Stimulated activated CD4-positive, alpha-beta T cell treated with anti-CD3 and anti-CD28 coated beads, Interleukin-15, amount 100 ng/mL, for 24 hours (primary cell): ENCODE data around the gene NLRP10.
A peak's percentile ranks its signal among the peaks of the same experiment; 100 is the strongest.
"Not testable (repeated sequence)": the region's sequence is repeated elsewhere in the genome, so short reads cannot be mapped to it uniquely, and the experiment has no call there.

Experiments used
- DNase-seq: peaks from one replicate; pipeline ENCODE4 v3.0.0-alpha.2; 2020

NLRP10 gene, protein sequence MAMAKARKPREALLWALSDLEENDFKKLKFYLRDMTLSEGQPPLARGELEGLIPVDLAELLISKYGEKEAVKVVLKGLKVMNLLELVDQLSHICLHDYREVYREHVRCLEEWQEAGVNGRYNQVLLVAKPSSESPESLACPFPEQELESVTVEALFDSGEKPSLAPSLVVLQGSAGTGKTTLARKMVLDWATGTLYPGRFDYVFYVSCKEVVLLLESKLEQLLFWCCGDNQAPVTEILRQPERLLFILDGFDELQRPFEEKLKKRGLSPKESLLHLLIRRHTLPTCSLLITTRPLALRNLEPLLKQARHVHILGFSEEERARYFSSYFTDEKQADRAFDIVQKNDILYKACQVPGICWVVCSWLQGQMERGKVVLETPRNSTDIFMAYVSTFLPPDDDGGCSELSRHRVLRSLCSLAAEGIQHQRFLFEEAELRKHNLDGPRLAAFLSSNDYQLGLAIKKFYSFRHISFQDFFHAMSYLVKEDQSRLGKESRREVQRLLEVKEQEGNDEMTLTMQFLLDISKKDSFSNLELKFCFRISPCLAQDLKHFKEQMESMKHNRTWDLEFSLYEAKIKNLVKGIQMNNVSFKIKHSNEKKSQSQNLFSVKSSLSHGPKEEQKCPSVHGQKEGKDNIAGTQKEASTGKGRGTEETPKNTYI

DNA sequence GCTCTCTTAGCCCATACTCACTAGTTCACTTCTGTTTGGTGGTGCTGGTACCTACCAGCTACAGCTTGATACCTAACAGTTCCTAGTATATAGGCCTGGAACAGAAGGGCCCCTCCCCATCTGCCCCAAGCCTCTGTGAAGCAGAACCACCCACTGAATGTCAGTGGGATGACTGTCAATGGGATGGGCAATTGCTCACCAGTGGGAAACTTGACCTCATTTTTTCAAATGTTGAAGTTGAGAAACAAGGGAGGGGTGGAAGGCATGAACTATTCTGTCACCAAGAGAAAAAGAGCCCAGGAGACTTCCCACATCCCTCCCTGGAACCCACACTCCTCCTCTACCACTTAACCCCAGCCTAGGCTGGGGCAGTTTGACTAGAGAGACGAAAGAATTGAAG lies at the start of gene NLRP10:
Gene NLRP10 (minus strand): TSS at position 62 of the 400 bp plus-strand sequence. CDS start 1,952 bp downstream, outside the sequence.
- no peak for DNase-seq

DNA sequence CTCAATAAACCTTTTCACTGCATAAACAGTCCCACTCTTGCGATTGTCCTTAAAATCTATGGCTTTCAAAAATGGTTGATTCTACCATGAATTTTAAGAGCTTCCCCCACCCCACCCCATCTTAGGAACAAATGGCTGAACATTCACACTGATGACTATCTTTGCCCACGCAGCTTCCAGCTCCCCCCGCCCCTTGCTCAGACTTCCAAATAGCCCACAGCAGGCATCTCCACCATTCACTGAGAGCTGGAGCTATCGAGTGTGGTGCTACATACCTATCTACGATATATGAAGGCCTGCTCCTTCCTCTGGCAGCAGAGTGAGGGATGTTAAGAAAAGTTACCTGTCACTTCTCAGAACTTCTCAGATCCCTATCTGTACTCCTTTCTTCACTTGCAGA lies 48.6 kb upstream of the NLRP10 start:
- no peak for DNase-seq

DNA sequence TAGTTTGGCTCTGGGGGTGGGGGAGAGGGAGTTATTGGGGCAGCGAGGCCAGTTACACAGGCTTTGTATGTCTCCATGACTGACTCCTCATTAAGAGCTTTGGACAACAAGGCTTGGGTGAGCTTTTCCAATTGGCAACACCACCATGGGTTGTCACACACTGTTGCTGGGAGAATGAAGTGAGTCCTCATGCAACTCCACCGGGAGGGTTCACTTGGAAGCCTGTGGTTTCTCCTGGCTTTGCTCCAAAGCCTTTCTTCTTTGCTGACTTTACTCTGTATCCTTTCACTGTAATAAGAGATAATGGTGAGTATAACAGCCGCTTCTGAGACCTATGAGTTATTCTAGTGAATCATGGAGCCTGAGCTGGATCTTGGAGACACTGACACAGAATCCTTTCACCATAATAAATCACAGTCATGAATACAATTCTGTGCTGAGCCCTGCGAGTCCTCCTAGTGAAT lies 46.8 kb upstream of the NLRP10 start:
- no peak for DNase-seq

DNA sequence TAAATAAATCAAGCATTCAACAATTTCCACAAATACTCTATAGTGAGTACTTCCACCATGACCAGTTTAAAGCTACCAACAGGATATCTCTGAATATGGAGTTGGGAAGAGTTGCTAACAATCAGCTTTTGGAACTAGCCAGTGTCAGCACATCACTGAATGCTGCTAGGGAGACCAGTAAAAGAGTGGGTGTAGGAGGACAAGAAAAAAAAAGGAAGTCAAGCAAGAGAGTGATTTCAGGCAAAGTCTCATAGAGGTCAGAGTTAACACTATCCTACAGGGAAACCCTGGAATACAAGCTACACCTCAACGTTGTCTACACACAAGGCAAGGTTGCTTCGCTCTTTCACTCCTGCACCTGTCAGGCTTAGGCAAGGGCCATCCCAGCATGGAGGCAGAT lies 46.1 kb upstream of the NLRP10 start:
- no peak for DNase-seq

DNA sequence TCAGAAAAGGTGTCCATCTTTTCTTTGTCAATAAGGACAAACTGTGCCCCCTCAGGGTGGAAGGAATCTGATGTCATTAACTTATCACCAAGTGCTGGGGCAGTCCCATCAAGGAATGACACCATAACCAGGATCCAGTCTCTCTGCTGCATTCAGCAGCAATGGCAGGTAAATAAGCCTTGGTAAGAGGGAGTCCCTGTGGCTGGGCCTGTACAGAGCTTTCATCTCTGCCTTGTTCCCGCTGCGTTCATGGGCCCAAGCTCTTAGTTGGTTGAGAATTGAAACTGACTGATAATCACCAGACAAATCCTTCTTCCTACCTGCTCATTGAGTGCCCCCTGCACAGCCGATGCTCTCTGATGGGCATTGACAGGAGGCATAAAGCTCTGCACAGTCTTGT lies 44.6 kb upstream of the NLRP10 start:
- DNase-seq: no peak

DNA sequence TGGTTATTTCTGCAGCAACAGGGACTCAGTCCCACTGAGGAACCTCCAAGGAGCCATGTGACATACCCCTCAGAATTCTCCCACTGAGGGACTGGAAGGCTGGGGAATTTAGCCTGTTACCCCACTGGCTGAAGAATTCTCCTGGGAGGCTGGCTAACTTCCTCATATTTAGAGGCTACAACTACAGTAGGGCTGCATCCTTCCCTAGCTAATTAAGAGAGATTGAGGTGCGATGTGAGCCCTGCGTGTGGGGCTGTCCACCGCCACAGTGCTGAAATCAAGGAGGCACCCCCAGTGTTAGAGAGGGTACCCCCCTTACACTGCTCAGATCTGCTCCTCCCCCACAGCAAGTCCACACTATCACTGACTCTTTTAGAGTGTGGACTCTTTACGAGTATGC lies 43.0 kb upstream of the NLRP10 start:
- DNase-seq: no peak

DNA sequence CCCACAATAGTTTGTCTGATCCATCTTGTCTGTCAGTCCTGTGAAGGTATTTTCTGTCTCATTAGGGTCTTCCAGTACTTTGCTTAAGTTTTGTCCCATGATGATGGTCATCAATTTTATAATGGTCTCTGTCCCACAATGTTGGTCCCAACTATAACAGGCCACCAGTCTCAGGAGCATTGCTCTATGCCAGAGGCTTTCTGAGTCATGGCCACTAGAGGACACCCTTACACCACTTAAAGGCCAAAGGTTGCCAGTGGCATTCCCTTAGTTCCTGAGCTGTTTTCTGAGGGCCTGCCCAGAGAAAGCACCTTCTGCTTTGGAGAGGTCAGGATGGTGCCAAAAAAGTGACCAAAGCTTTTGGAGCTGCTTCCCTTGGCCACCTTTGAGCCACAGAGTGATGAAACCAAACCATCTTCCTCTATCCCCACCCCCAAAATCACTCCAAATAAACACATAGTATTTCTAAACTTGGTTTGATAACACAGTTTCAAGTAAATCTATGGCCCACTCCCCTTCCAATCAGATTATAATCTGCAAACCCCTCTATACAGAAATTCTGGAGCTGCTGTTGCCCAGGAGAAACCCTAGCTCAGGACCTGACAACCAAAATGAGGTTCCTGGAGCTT lies 41.2 kb upstream of the NLRP10 start:
- DNase-seq: peak; percentile 56

DNA sequence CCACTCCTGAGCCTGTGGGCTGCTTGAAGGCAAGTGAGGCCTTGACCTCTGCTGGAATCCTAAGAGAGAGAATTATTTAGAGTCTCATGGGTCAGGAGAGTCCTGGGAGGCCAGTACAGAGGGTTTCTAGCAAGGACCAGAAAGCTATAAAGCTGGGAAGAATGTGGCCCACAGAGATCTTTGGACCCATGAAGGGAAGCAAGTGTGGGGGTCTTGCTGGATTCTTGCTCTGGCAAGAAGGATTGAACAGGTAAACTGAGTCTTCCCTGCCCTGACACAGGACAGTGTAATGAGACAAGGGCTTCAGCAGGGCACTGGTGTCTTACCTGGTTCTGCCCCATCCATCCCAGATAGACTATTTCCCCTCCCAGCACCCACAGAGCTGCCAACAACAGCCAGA lies 40.3 kb upstream of the NLRP10 start:
- no peak for DNase-seq

DNA sequence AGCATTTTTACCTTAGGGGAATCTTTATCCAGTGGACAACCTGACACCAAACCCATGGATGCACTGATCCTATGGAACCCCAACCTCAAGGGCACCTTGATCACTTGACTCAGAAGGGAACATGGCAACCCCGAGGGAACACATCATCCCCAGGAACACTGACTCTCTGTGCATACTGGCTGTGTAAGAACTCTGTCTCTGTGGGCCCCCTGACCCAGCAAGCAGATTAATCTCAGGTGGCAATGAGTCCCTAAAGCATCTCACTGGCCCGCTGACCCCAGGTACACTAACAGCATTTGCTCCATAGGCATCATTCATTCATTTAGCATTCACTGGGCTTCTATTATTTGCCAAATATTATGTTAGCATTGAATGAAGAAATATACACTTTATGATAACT lies 38.8 kb upstream of the NLRP10 start:
- DNase-seq: no peak

DNA sequence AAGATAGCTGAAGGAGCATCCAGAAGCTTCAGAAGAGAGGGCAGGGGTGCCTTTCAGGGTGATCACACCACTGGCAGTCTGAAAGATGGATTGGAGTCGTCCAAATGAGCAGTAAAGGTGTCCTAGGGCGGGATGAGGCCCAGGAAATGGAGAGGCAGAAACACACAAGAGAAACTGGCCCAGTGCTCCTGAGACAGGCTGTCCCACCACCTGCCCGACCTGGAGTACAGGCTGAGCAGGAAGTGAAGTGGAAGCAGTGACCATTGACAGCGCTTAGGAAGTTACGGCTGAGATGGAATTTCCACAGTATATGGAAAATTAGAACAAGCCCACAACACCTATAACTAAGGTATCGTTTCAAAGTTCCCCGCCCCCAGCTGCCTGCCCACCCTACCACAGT lies 37.9 kb upstream of the NLRP10 start:
- no peak for DNase-seq

DNA sequence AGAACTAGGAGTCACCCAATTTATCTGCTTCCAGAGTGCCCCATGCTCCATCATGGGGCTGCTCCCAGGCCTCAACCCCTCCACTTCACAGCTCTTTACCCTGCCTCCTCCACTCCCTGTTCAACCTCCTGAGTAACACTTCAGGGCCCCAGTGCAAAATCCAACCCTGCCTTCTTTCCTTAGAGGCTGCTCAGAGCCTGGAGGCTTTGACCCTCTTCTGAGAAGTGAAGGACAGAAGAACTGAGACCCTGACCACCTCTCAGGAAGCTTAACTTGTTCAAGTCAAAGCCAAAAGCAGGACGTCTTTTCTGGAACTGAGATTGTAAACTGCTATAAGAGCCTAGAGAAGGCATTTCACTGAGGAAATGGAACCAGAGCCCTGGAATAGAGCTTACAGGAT lies 37.4 kb upstream of the NLRP10 start:
- no peak for DNase-seq

DNA sequence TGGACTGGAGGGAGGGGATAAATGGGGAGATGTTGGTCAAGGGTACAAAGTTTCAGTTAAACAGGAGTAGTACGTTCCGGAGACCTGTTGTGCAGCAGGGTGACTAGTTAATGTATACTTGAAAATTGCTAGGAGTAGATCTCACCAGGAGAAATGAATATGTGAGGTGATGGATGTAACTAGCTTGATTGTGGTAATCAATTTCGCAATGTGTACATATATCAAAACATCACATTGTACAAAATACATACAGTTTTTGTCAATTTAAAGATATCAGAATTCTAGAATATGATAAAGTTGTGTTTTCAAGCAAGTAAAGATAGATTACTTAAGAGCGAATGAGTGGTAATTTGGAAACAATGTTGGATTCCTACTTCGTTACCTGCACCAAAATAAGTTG lies 35.1 kb upstream of the NLRP10 start:
- no peak for DNase-seq

DNA sequence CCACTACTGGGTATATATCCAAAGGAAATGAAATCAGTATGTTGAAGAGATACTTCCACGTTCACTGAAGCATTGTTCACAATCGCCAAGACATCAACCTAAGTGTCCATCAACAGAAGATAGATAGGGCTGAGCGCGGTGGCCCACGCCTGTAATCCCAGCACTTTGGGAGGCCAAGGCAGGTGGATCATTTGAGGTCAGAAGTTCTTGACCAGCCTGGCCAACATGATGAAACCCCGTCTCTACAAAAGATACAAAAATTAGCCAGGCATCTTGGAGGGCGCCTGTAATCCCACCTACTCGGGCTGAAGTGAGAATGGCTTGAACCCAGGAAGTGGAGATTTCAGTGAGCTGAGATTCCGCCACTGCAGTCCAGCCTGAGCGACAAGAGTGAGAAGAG lies 34.5 kb upstream of the NLRP10 start:
- no peak for DNase-seq

DNA sequence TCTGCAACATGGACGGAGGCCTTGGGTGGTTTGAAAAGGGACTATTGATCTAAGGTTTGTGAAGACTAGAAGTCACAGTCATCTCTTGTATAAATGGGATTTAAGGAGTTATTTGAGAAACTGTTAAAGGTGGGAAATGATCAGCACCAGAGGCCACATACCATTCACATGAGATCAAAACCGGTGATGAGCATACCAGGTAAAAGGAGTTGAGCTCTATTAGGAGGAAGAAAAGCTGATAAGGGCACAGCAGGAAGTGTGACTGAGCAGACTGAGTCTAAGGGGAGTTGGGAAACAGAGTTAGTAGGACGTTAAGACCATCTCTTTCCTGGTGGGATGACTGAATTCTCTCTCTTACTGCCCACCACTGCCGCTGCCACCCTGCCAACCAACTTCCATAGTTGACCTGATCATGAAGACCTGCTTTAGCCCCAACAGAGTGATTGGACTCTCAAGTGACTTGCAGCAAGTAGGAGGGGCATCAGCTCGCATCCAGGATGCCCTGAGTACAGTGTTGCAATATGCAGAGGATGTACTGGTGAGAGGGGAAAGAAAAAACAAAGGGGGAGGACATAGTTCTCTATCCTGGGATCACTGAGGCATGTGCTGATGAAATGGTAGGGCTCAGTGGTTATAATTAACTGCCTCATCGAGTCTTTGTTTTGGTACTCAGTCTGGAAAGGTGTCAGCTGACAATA lies 29.5 kb upstream of the NLRP10 start:
- no peak for DNase-seq

DNA sequence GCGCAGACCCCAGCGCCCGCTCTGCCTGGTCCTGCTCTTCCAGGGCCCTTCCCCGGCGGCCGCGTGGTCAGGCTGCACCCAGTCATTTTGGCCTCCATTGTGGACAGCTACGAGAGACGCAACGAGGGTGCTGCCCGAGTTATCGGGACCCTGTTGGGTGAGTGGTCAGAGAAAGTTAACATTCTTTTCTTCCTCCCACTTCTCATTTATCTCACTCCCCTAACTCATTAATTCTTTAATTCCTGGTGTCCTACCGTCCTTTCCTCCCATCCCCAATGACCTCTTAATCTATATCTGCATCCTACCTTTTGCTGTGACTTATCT lies 22.3 kb upstream of the NLRP10 start:
- DNase-seq: not testable (repeated sequence)

DNA sequence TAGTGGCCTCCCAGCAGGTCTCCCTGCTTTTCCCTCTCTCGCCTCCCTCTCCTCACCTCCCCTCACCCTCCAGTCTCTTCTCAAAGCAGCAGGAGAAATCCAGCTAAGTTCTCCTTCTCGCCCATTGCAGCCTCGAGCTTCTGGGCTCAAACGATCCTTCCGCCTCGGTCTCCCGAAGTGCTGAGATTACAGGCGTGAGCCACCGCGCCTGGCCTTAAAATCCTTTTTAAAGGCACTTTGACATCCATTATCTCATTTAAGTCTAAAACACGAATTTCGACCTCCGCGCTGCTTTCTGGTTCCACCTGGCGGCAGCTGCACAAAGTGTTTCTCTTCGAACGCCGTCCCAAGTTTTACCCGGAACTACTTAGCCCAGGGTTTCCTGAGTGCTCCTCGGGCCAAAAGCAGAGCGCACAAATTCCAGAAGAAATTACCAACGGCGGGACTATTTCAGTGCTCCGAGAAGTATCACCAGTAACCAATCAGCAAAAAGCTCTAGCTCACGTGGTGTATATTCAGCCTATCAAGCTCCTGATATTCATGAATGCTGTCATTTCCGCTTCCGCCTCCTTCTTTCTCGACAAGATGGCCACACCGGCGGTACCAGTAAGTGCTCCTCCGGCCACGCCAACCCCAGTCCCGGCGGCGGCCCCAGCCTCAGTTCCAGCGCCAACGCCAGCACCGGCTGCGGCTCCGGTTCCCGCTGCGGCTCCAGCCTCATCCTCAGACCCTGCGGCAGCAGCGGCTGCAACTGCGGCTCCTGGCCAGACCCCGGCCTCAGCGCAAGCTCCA lies 21.7 kb upstream of the NLRP10 start, which contains the start of gene EIF3F:
Gene EIF3F (plus strand): TSS at position 570 of the 792 bp plus-strand sequence. CDS start 16 bp downstream, at position 586.
- DNase-seq: peak; percentile 89

DNA sequence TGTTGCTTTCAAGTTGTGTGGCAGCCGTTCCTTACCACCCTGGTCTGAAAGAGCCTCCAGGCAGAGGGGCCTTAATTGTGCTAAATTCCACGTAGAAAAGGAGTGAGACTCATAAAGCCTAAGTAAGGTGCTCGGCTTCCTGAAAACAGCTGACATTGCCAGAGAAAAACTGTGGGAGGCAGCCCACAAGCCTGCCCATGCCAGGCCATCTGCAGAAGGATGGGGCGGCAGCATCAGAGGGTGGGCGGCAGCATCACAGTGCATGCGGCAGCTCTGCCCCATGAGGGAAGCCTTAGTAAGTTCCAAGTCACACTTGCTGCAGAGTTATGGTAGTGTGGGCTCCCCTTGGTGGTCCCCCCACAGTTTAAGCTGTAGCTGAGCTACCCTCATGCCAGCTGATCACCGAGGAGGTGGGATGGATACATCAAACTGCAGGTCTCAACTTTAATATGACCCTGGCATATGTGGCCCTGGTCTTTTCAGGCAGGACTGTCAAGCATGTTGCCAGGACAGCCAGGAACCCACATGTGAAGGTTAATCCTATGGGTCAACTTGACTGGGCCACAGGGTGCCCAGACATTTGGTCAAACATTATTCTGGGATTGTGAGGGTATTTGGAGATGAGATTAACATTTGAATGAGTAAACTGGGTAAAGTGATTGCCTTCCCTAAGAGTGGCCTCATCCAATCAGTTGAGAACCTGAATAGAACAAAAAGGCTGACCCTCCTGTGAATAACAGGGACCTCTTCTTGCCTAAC lies 18.8 kb upstream of the NLRP10 start:
- no peak for DNase-seq

DNA sequence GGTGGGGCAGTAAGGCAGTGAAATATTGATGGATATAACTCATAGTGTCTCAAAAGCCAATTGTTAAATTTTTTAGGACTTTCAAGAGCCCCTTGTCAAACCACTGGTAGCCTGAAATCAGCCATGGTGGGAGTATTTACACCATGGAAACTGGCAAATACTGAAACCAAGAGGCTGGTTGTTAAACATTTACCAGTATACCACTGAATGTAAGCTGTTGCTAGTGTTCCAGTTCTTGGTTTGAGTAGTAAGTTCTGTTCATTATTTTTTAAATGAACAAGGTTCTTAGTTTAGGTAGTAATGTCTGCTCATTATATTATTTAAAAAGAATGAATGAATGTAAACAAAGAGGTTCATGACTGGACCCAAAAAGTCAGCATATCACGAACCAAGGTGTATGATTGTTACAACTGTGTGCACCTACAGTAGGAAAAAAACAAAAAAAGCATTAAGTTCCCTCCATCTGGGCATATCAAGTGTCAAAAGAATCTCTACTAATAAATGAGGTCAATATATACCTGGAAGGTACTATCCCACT lies 17.4 kb upstream of the NLRP10 start:
- DNase-seq: no peak

DNA sequence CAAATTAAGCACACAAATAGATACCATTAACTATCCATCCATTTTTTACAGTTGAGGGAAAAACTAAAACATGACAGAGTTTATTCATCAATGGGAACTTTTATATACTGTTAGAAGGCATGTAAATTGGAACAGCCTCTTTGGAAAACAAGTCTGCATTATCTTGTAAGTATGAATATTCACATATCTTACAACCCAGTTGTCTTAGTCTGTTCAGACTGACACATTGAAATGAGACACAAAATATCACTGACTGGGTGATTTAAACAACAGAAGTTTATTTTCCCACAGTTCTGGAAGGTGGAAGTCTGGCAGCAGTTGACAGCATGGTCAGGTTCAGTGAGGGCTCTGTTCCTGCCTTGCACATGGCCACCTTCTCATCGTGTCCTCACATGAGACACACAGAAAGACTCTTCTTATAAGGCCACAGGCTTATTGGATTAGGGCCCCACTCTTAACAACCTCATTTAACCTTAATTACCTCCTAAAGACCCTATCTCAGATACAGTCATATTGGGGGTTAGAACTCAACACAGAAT lies 16.4 kb upstream of the NLRP10 start:
- DNase-seq: no peak

DNA sequence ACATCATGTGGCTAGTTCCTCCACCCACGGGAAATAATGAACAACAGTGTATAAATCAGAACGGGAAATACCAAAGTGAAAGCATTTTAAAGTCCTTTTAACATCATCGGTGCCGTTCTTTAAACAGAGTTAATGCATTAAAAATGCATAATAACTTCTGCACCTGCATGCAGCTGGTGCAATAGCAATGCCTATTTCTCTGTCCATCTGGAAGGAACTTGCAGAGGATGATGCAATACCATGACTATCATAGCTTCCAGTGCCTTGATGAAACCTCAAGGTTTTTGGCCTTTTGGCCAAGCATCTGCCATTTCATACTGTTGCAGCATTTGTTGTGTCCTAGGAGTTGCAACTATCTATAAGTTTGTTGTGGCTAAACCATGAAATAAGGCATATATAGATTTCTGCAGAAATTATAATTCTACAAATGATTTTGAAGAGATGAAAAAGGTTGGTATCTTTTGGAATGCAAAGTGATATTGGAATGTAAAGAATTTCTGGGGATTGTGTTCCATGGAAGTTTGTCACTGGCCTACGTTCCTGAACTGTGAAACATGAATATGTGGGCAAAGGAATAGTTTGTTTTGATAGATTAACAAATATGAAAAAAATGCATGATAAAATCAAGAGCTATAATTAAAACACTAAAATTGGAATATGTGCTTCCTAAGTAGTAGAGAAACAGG lies 12.1 kb upstream of the NLRP10 start:
- DNase-seq: no peak

DNA sequence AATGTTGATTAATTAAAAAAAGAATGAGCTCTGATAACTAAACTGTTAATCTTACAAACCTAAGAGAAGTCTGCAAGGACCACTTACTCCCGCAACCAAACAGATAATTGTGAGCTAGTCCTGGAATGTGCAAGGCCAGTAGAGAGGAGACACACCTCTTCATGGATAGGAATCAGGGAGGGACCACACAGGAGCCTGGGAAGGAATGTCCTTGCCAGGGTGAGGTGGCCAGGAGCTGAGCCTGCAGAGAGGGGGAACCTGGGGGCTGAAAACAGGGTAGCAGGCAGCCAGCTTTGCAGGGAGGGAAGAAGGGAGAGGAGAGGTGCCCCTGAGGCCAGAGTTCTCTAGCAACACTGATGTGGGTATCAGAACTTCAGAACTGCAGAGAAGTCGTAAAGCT lies 9.4 kb upstream of the NLRP10 start:
- DNase-seq: no peak
